Neural progenitor cell (in vitro differentiated cells): ENCODE data around the gene CLEC1B. TPM values are rescaled to one million over a fixed set of nuclear protein-coding genes. Genes with fewer than 3 reads are reported as not detected.
"Not testable (repeated sequence)": the region's sequence is repeated elsewhere in the genome, so short reads cannot be mapped to it uniquely, and the experiment has no call there.

Experiments
- DNase-seq: peaks from one replicate; pipeline ENCODE4 v3.0.0-alpha.2; 2016; ENCODE audit warnings: low spot score
- H2AFZ ChIP-seq: fragments of 200-600 bp; sonication (generic); replicated peaks from 2 replicates; pipeline ENCODE4 v1.6.1; 2016; ENCODE audit warnings: antibody characterized with exemption
- H3F3A ChIP-seq: fragments of 200-600 bp; sonication (generic); 2 replicates; pipeline ENCODE4 v1.6.1; 2016; ENCODE audit warnings: antibody characterized with exemption, low read depth
- H3K27ac ChIP-seq: fragments of 200-600 bp; sonication (generic); 2 replicates; pipeline ENCODE4 v1.5.1; 2016; ENCODE audit warnings: mild to moderate bottlenecking
- H3K27me3 ChIP-seq: fragments of 200-600 bp; sonication (generic); 2 replicates; pipeline ENCODE4 v1.6.1; 2016; ENCODE audit warnings: mild to moderate bottlenecking, moderate library complexity
- H3K36me3 ChIP-seq: fragments of 200-600 bp; sonication (generic); 2 replicates; pipeline ENCODE4 v1.5.1; 2016
- H3K4me1 ChIP-seq: fragments of 200-600 bp; sonication (generic); 2 replicates; pipeline ENCODE4 v1.6.1; 2016; ENCODE audit warnings: mixed run types
- H3K4me2 ChIP-seq: fragments of 200-600 bp; sonication (generic); 2 replicates; pipeline ENCODE4 v1.6.1; 2016
- H3K4me3 ChIP-seq: fragments of 200-600 bp; sonication (generic); 2 replicates; pipeline ENCODE4 v1.5.1; 2016
- H3K79me2 ChIP-seq: fragments of 200-600 bp; sonication (generic); 2 replicates; pipeline ENCODE4 v1.6.1; 2016; ENCODE audit warnings: low read depth
- H3K9ac ChIP-seq: fragments of 200-600 bp; sonication (generic); 2 replicates; pipeline ENCODE4 v1.6.1; 2016
- H3K9me3 ChIP-seq: fragments of 200-600 bp; sonication (generic); 2 replicates; pipeline ENCODE4 v1.5.1; 2016; ENCODE audit warnings: low read depth
- H4K20me1 ChIP-seq: fragments of 200-600 bp; sonication (generic); 2 replicates; pipeline ENCODE4 v1.6.1; 2016; ENCODE audit warnings: low read depth
- H3K27ac Mint-ChIP-seq: 3 replicates; pipeline ENCODE4 v1.8.0; 2021; ENCODE audit warnings: mixed read lengths
- H3K27me3 Mint-ChIP-seq: 2 replicates; pipeline ENCODE4 v1.8.0; 2022; ENCODE audit warnings: low read depth, mild to moderate bottlenecking, inconsistent platforms, moderate library complexity, mixed read lengths; ENCODE audit not compliant: insufficient read depth
- H3K36me3 Mint-ChIP-seq: 3 replicates; pipeline ENCODE4 v1.8.0; 2021; ENCODE audit warnings: mixed read lengths
- H3K4me1 Mint-ChIP-seq: 3 replicates; pipeline ENCODE4 v1.8.0; 2021; ENCODE audit warnings: mixed read lengths
- H3K4me3 Mint-ChIP-seq: 3 replicates; pipeline ENCODE4 v1.8.0; 2021; ENCODE audit warnings: mild to moderate bottlenecking, moderate library complexity, mixed read lengths
- H3K9me3 Mint-ChIP-seq: 3 replicates; pipeline ENCODE4 v1.8.0; 2020; ENCODE audit warnings: mixed read lengths
- EZH2 ChIP-seq: fragments of 200-600 bp; sonication (generic); IDR thresholded peaks from 2 replicates; pipeline ENCODE4 v1.6.1; 2017; ENCODE audit warnings: antibody characterized with exemption, mild to moderate bottlenecking, moderate library complexity
- EZH2phosphoT487 ChIP-seq: fragments of 200-600 bp; sonication (generic); IDR thresholded peaks from 2 replicates; pipeline ENCODE4 v1.6.1; 2017; ENCODE audit warnings: antibody characterized with exemption
- total RNA-seq: library from RNA; depleted of rRNA; stranded (reverse); fragments of >200 nt; gene quantifications from 2 replicates; pipeline ENCODE4 v1.2.3, GENCODE V29; 2015; ENCODE audit warnings: low replicate concordance
- TF ChIP-seq, protein P1 (sequence below): fragments of 200-600 bp; sonication (generic); IDR thresholded peaks from 2 replicates; pipeline ENCODE4 v1.5.1; 2017; ENCODE audit warnings: antibody characterized with exemption, mild to moderate bottlenecking

CLEC1B gene
- total RNA-seq, 1 donor from 2014 or later, result not detected

DNA sequence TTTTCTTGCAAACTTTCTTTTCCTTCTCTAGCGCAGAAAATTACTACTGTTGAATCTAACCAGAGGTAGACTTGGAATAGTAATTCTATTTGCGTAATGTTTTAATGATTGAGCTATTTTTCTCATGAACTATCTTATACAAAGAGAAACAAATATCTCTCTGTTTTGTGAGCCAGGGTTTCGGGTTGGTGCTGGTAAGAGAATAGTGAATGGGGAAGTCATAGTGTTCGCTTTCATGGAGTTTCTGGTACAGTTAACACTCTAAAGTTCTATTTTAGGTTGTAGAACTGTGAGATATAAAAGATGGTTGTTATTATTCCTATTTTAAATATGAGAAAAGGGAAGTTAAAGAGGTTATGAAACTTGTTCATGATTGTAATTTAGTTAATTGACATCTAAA lies 6.6 kb downstream of the CLEC1B start:
- no peak overlapping the region for H3K27ac Mint-ChIP-seq
- H3K4me3 ChIP-seq, result no peak overlapping the region
- H3K27me3 ChIP-seq, result no peaks in the 10 kb centered on the region
- DNase-seq, result no peak
- no peak overlapping the region for H3K4me2 ChIP-seq
- no peak overlapping the region for H3K27ac ChIP-seq
- H3K79me2 ChIP-seq, result no peaks in the 10 kb centered on the region
- no peak overlapping the region for H2AFZ ChIP-seq
- H3K9ac ChIP-seq, result no peak overlapping the region
- no peaks in the 10 kb centered on the region for H3K9me3 ChIP-seq
- H3K4me1 ChIP-seq, result no peaks in the 10 kb centered on the region
- no peaks in the 10 kb centered on the region for H4K20me1 ChIP-seq
- no peaks in the 10 kb centered on the region for H3K9me3 Mint-ChIP-seq
- no peaks in the 10 kb centered on the region for H3F3A ChIP-seq
- H3K36me3 Mint-ChIP-seq, result no peaks in the 10 kb centered on the region
- TF ChIP-seq EZH2phosphoT487 (no peak), EZH2 (no peak)
- TF ChIP-seq, protein P1, sequence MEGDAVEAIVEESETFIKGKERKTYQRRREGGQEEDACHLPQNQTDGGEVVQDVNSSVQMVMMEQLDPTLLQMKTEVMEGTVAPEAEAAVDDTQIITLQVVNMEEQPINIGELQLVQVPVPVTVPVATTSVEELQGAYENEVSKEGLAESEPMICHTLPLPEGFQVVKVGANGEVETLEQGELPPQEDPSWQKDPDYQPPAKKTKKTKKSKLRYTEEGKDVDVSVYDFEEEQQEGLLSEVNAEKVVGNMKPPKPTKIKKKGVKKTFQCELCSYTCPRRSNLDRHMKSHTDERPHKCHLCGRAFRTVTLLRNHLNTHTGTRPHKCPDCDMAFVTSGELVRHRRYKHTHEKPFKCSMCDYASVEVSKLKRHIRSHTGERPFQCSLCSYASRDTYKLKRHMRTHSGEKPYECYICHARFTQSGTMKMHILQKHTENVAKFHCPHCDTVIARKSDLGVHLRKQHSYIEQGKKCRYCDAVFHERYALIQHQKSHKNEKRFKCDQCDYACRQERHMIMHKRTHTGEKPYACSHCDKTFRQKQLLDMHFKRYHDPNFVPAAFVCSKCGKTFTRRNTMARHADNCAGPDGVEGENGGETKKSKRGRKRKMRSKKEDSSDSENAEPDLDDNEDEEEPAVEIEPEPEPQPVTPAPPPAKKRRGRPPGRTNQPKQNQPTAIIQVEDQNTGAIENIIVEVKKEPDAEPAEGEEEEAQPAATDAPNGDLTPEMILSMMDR, result no peak
- no peaks in the 10 kb centered on the region for H3K27me3 Mint-ChIP-seq
- no peaks in the 10 kb centered on the region for H3K36me3 ChIP-seq
- H3K4me1 Mint-ChIP-seq, result no peaks in the 10 kb centered on the region
- no peak overlapping the region for H3K4me3 Mint-ChIP-seq

DNA sequence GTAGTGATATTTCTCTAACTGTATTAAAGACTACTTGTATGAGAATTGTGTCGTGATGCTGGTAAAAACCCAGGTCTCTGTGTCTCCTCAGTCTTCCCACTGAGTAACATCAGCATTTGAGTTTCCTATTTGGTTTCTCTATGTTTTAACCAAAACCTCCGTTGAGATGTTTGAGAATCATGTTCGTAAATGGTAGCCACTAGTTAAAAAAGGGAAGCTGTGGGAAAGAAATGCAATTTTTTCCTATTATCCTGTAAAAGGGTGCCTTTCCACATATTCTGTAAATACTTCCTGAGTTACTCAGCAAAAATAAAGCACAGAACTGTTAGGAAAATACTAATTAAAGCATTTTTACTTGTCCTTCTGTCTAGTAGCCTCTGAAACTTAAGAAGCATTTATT lies 7.0 kb downstream of the CLEC1B start:
- H3K4me2 ChIP-seq, result no peak overlapping the region
- DNase-seq, result no peak
- H3K27ac Mint-ChIP-seq, result no peak overlapping the region

DNA sequence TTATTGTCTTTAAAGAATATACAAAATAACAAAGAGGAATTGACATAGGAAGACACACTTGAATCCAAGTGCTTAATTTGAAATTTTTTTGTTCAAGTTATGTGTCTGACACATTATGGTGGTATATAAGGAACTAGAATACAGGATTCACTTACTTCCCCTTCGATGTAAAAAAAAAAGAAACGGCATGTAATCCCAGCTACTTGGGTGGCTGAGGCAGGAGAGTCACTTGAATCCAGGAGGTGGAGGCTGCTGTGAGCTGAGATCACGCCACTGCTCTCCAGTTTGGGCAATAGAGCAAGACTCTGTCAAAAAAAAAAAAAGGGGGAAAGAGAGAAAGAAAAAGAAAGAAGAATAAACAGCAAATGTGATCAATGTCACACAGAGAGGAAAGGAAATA lies 18.8 kb downstream of the CLEC1B start:
- no peak overlapping the region for H3K9ac ChIP-seq
- H3K27ac Mint-ChIP-seq, result no peak overlapping the region
- H3K4me3 ChIP-seq, result no peak overlapping the region
- H3K27me3 Mint-ChIP-seq, result no peaks in the 10 kb centered on the region
- H3K27ac ChIP-seq, result no peak overlapping the region
- no peaks in the 10 kb centered on the region for H3K9me3 ChIP-seq
- H3K9me3 Mint-ChIP-seq, result peaks cover 8% of the 10 kb centered on the region
- no peaks in the 10 kb centered on the region for H3K4me1 ChIP-seq
- no peaks in the 10 kb centered on the region for H3K4me1 Mint-ChIP-seq
- no peaks in the 10 kb centered on the region for H3K79me2 ChIP-seq
- H3K27me3 ChIP-seq, result no peaks in the 10 kb centered on the region
- no peaks in the 10 kb centered on the region for H3K36me3 ChIP-seq
- TF ChIP-seq EZH2 (no peak), EZH2phosphoT487 (no peak)
- TF ChIP-seq, protein P1, result no peak
- H4K20me1 ChIP-seq, result no peaks in the 10 kb centered on the region
- no peaks in the 10 kb centered on the region for H3K36me3 Mint-ChIP-seq
- no peak overlapping the region for H3K4me2 ChIP-seq
- no peak overlapping the region for H3K4me3 Mint-ChIP-seq
- no peak for DNase-seq
- H3F3A ChIP-seq, result no peaks in the 10 kb centered on the region
- H2AFZ ChIP-seq, result no peak overlapping the region

More for the DNA sequence above, 7.0 kb downstream of the CLEC1B start:
- Histone ChIP-seq H3K4me3 (no peak overlapping the region), H3K79me2 (no peaks in the 10 kb centered on the region), H3K9me3 (no peaks in the 10 kb centered on the region), H3F3A (no peaks in the 10 kb centered on the region), H2AFZ (no peak overlapping the region), H3K36me3 (no peaks in the 10 kb centered on the region), H4K20me1 (no peaks in the 10 kb centered on the region), H3K9ac (no peak overlapping the region), H3K4me1 (no peaks in the 10 kb centered on the region), H3K27ac (no peak overlapping the region), H3K27me3 (no peaks in the 10 kb centered on the region)
- H3K4me3 Mint-ChIP-seq, result no peak overlapping the region
- H3K9me3 Mint-ChIP-seq, result no peaks in the 10 kb centered on the region
- no peaks in the 10 kb centered on the region for H3K4me1 Mint-ChIP-seq
- no peaks in the 10 kb centered on the region for H3K36me3 Mint-ChIP-seq
- no peaks in the 10 kb centered on the region for H3K27me3 Mint-ChIP-seq
- TF ChIP-seq EZH2phosphoT487 (no peak), EZH2 (no peak)
- TF ChIP-seq, protein P1, result no peak

DNA sequence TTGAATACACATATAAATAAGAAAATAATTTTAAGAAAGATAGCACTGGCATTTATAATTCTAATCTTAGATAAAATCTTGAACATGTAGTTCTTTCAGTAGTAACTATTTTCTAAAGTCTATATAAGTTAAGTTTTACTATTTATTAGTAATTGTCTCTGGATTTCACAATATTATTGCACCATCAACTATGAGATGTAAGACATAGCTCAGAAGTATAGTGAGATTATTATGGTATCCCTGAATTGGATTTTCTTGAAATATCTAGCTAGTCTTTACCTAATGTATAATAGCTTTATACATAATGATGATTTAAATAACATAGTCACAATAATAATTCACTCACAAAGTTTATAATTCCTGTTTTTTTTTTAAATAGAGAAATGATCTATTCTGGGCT lies 21.0 kb downstream of the CLEC1B start:
- H3K27ac Mint-ChIP-seq, result no peak overlapping the region
- no peak for DNase-seq

DNA sequence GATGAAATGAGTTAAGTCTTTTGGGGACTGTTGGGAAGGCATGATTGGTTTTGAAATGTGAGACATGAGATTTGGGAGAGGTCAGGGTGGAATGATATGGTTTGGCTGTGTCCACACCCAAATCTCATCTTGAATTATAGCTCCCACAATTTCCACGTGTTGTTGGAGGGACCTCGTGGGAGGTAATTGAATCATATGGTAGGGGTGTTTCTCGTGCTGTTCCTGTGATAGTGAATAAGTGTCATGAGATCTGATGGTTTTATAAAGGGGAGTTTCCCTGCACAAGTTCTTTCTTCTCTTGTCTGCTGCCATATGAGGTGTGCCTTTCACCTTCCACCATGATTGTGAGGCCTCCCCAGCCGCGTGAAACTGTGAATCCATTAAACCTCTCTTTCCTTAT lies 22.3 kb downstream of the CLEC1B start:
- not testable (repeated sequence) for H3K9ac ChIP-seq, H3K27ac Mint-ChIP-seq, H3F3A ChIP-seq, H3K36me3 ChIP-seq, H3K36me3 Mint-ChIP-seq, H3K4me2 ChIP-seq, H3K4me1 Mint-ChIP-seq, H3K4me3 ChIP-seq, H3K4me1 ChIP-seq, DNase-seq, H3K27me3 Mint-ChIP-seq, H3K9me3 ChIP-seq, H2AFZ ChIP-seq, H3K4me3 Mint-ChIP-seq, H4K20me1 ChIP-seq, H3K27ac ChIP-seq, H3K79me2 ChIP-seq, H3K27me3 ChIP-seq
- H3K9me3 Mint-ChIP-seq, result peaks cover 11% of the 10 kb centered on the region

More for the DNA sequence above, 21.0 kb downstream of the CLEC1B start:
- Histone ChIP-seq H3K79me2 (no peaks in the 10 kb centered on the region), H4K20me1 (no peaks in the 10 kb centered on the region), H3K4me2 (no peak overlapping the region), H3K4me3 (no peak overlapping the region), H2AFZ (no peak overlapping the region), H3K4me1 (no peaks in the 10 kb centered on the region), H3F3A (no peaks in the 10 kb centered on the region), H3K27me3 (no peaks in the 10 kb centered on the region), H3K9me3 (no peaks in the 10 kb centered on the region), H3K36me3 (no peaks in the 10 kb centered on the region), H3K9ac (no peak overlapping the region), H3K27ac (no peak overlapping the region)
- H3K4me1 Mint-ChIP-seq, result no peaks in the 10 kb centered on the region
- no peaks in the 10 kb centered on the region for H3K27me3 Mint-ChIP-seq
- no peak for TF ChIP-seq EZH2phosphoT487
- TF ChIP-seq EZH2, result no peak
- TF ChIP-seq, protein P1, result no peak
- peaks cover 11% of the 10 kb centered on the region for H3K9me3 Mint-ChIP-seq
- no peak overlapping the region for H3K4me3 Mint-ChIP-seq
- no peaks in the 10 kb centered on the region for H3K36me3 Mint-ChIP-seq
